Panc1 (cell line): ENCODE measurements around the gene MAPK8IP2. TPM values are rescaled to one million over a fixed set of nuclear protein-coding genes. Genes with fewer than 3 reads are reported as not detected.

Experiments
- ATAC-seq: fragments of 200-7000 bp; cut with Tn5 transposase; 2 replicates; pipeline ENCODE4 v1.9.1; 2020; ENCODE audit warnings: mild to moderate bottlenecking, moderate library complexity
- BruUV-seq: library from RNA; stranded (reverse); fragments of 400-500 nt; replicated peaks from 2 replicates; lab custom pipeline; 2021; lab: Mats Ljungman, UMichigan
- CTCF ChIA-PET: fragments of 300-600 bp; sonication (Branson Sonifier 250); formaldehyde crosslinking; loops from one replicate; lab custom pipeline; 2022; ENCODE audit warnings: antibody characterized with exemption; lab: Charles Lee
- POLR2A ChIA-PET: fragments of 300-600 bp; sonication (Branson Sonifier 250); formaldehyde crosslinking; loops from one replicate; lab custom pipeline; 2022; ENCODE audit warnings: antibody characterized with exemption; lab: Charles Lee
- DNase-seq: peaks from one replicate; pipeline ENCODE4 v3.0.0-alpha.2; 2010; ENCODE audit warnings: low read depth, low spot score
- H3K27ac ChIP-seq: 2 replicates; pipeline ENCODE4 v1.5.1; 2011; ENCODE audit warnings: mild to moderate bottlenecking, low read length, inconsistent platforms
- H3K27me3 ChIP-seq: fragments of 200-500 bp; sonication (Bioruptor generic); 2 replicates; pipeline ENCODE4 v1.6.0; 2014; ENCODE audit warnings: low read length, inconsistent platforms; ENCODE audit not compliant: control insufficient read depth, insufficient read depth
- H3K36me3 ChIP-seq: fragments of 200-500 bp; sonication (Bioruptor generic); 2 replicates; pipeline ENCODE4 v1.5.1; 2014; ENCODE audit warnings: inconsistent platforms, mild to moderate bottlenecking, low read length, moderate library complexity; ENCODE audit not compliant: control insufficient read depth, insufficient read depth
- H3K4me1 ChIP-seq: 2 replicates; pipeline ENCODE4 v1.5.1; 2011; ENCODE audit warnings: inconsistent platforms, mild to moderate bottlenecking, low read length, moderate library complexity; ENCODE audit not compliant: control insufficient read depth, insufficient read depth
- H3K4me3 ChIP-seq, 2 experiments: 2 replicates each; pipeline ENCODE4 v1.5.1; 2011 to 2012; ENCODE audit warnings: low read depth in 2 of 2, low read length in 2 of 2, mild to moderate bottlenecking in 2 of 2, inconsistent platforms in 1 of 2, moderate library complexity in 1 of 2
- H3K9me3 ChIP-seq: fragments of 200-500 bp; sonication (Bioruptor generic); 2 replicates; pipeline ENCODE4 v1.5.1; 2014; ENCODE audit warnings: low read depth, mild to moderate bottlenecking, inconsistent platforms, low read length, moderate library complexity; ENCODE audit not compliant: control insufficient read depth, insufficient read depth
- CTCF ChIP-seq: fragments of 450-650 bp; IDR thresholded peaks from 2 replicates; pipeline ENCODE4 v1.5.1; 2017; ENCODE audit warnings: mild to moderate bottlenecking
- POLR2AphosphoS5 ChIP-seq: IDR thresholded peaks from 2 replicates; pipeline ENCODE4 v1.6.1; 2012; ENCODE audit warnings: mild to moderate bottlenecking, low read depth, low read length, moderate library complexity
- REST ChIP-seq, 2 experiments: IDR thresholded peaks; 2 replicates each; pipeline ENCODE4 v1.6.1; 2011 to 2012; ENCODE audit warnings: low read depth in 2 of 2, control low read depth in 1 of 2, low read length in 1 of 2, mild to moderate bottlenecking in 1 of 2, moderate library complexity in 1 of 2; ENCODE audit not compliant: insufficient read depth in 1 of 2
- SIN3A ChIP-seq: IDR thresholded peaks from 2 replicates; pipeline ENCODE4 v1.6.1; 2012; ENCODE audit warnings: low read depth, mild to moderate bottlenecking, low read length, moderate library complexity, borderline replicate concordance; ENCODE audit not compliant: insufficient read depth
- TCF7L2 ChIP-seq: IDR thresholded peaks from 2 replicates; pipeline ENCODE4 v1.6.1; 2011; ENCODE audit warnings: mild to moderate bottlenecking, low read depth, low read length, inconsistent platforms
- in situ Hi-C: cut with HindIII; loops from 2 replicates; pipeline ENCODE4 v1.10.0; 2016; ENCODE audit warnings: low sequenced_read_pairs, low pct_unique_long_range_greater_than_20kb
- intact Hi-C: fragments of 100-400 bp; cut with micrococcal nuclease; formaldehyde crosslinking; loops from one replicate; pipeline ENCODE4 v1.10.0; 2022; ENCODE audit not compliant: unreplicated experiment
- total RNA-seq: library from RNA; stranded (reverse); gene quantifications from one replicate; pipeline ENCODE4 v1.2.1, GENCODE V29; 2021; ENCODE audit not compliant: unreplicated experiment

The MAPK8IP2 gene
- total RNA-seq, 1 experiment from 2014 or later = 38.4 TPM

GRCh38 chr22:50595189-50595588, 5.4 kb upstream of the MAPK8IP2 start:
- no peak overlapping the region for H3K27ac ChIP-seq
- TF ChIP-seq POLR2AphosphoS5 = no peak
- TF ChIP-seq SIN3A = no peak
- TF ChIP-seq TCF7L2 = no peak
- TF ChIP-seq REST (IDR thresholded peaks at IDR 0.05; ENCODE audit: insufficient read depth in 1 of 2, low read depth in 2 of 2, low read length in 1 of 2) = no peak
- no peak for TF ChIP-seq CTCF
- no TSS peak for BruUV-seq
- no peaks in the 10 kb centered on the region for H3K9me3 ChIP-seq
- H3K4me3 ChIP-seq = no peak overlapping the region
- H3K27me3 ChIP-seq = no peaks in the 10 kb centered on the region
- no peak for DNase-seq
- intact Hi-C loops (no loop called here), in situ Hi-C loops (no loop called here)
- POLR2A ChIA-PET = no interaction called here
- H3K36me3 ChIP-seq = no peaks in the 10 kb centered on the region
- CTCF ChIA-PET = no interaction called here
- no peaks in the 10 kb centered on the region for H3K4me1 ChIP-seq
- ATAC-seq = no peak

GRCh38 chr22:50597097-50597496, 3.5 kb upstream of the MAPK8IP2 start:
- intact Hi-C loops = no loop called here
- Histone ChIP-seq H3K36me3 (no peaks in the 10 kb centered on the region), H3K9me3 (no peaks in the 10 kb centered on the region), H3K4me1 (peaks cover 3% of the 10 kb centered on the region; the same call in 1 of the 2 replicates), H3K4me3 (no peak overlapping the region), H3K27me3 (no peaks in the 10 kb centered on the region), H3K27ac (no peak overlapping the region)
- ChIA-PET POLR2A (no interaction called here), CTCF (no interaction called here)
- no peak for DNase-seq
- no TSS peak for BruUV-seq
- TF ChIP-seq TCF7L2 = no peak
- TF ChIP-seq REST (IDR thresholded peaks at IDR 0.05; ENCODE audit: insufficient read depth in 1 of 2, low read depth in 2 of 2, low read length in 1 of 2) = no peak
- TF ChIP-seq SIN3A = no peak
- TF ChIP-seq POLR2AphosphoS5 = no peak
- no peak for TF ChIP-seq CTCF
- ATAC-seq = no peak
- in situ Hi-C loops = no loop called here
